ENCODE data around the gene FKBP11.

The FKBP11 gene

GRCh38 chr12:48961801-48962200 is 36.5 kb upstream of the FKBP11 start:
- Histone ChIP-seq H3K36me3 (ENCODE audit: insufficient read depth, low read length) (no peaks in the 10 kb centered on the region), H3K4me2 (ENCODE audit: low read depth, low read length, poor library complexity, severe bottlenecking) (no peak overlapping the region), H3K79me2 (ENCODE audit: insufficient read depth, low read length) (peaks cover 4% of the 10 kb centered on the region), H3K9me2 (replicated peaks; ENCODE audit: low read depth, low read length) (no peaks in the 10 kb centered on the region), H3K9me3 (ENCODE audit: insufficient read depth, low read depth, low read length) (no peaks in the 10 kb centered on the region), H3K9ac (ENCODE audit: low read depth, low read length, poor library complexity, severe bottlenecking) (no peak overlapping the region), H3K27me3 (ENCODE audit: insufficient read depth, low read length, poor library complexity, severe bottlenecking) (no peaks in the 10 kb centered on the region), H4K20me1 (ENCODE audit: insufficient read depth, low read length, poor library complexity, severe bottlenecking) (no peaks in the 10 kb centered on the region), H2AFZ (ENCODE audit: low read length) (no peak overlapping the region), H3F3A (ENCODE audit: low read depth) (no peaks in the 10 kb centered on the region), H3K4me1 (ENCODE audit: insufficient read depth, low read length, poor library complexity, severe bottlenecking) (no peaks in the 10 kb centered on the region), H3K4me3 (ENCODE audit: low read length, poor library complexity, severe bottlenecking) (no peak overlapping the region)
- TF ChIP-seq EZH2phosphoT487 (IDR thresholded peaks at IDR 0.05; ENCODE audit: borderline replicate concordance) (no peak), CTCF (conservative IDR thresholded peaks at IDR 0.05; ENCODE audit: low read length) (no peak)

- H3K9ac ChIP-seq (ENCODE audit: low read depth, low read length, poor library complexity, severe bottlenecking) = no peak overlapping the region
- no peaks in the 10 kb centered on the region for H3K4me1 ChIP-seq (ENCODE audit: insufficient read depth, low read length, poor library complexity, severe bottlenecking)
- H3K4me2 ChIP-seq (ENCODE audit: low read depth, low read length, poor library complexity, severe bottlenecking) = no peak overlapping the region
- peaks cover 9% of the 10 kb centered on the region for H3K79me2 ChIP-seq (ENCODE audit: insufficient read depth, low read length)
- no peaks in the 10 kb centered on the region for H3K9me2 ChIP-seq (replicated peaks; ENCODE audit: low read depth, low read length)
- H3K27me3 ChIP-seq (ENCODE audit: insufficient read depth, low read length, poor library complexity, severe bottlenecking) = no peaks in the 10 kb centered on the region
- no peak overlapping the region for H3K4me3 ChIP-seq (ENCODE audit: low read length, poor library complexity, severe bottlenecking)
- H3K9me3 ChIP-seq (ENCODE audit: insufficient read depth, low read depth, low read length) = no peaks in the 10 kb centered on the region
- H2AFZ ChIP-seq (ENCODE audit: low read length) = no peak overlapping the region
- TF ChIP-seq CTCF (conservative IDR thresholded peaks at IDR 0.05; ENCODE audit: low read length) (no peak), EZH2phosphoT487 (IDR thresholded peaks at IDR 0.05; ENCODE audit: borderline replicate concordance) (no peak)
- no peaks in the 10 kb centered on the region for H4K20me1 ChIP-seq (ENCODE audit: insufficient read depth, low read length, poor library complexity, severe bottlenecking)
- no peaks in the 10 kb centered on the region for H3F3A ChIP-seq (ENCODE audit: low read depth)
- no peaks in the 10 kb centered on the region for H3K36me3 ChIP-seq (ENCODE audit: insufficient read depth, low read length)
Measured at GRCh38 chr12:48961331-48961730, 36.0 kb upstream of the FKBP11 start.

GRCh38 chr12:48960834-48961233 is 35.5 kb upstream of the FKBP11 start:
- Histone ChIP-seq H4K20me1 (ENCODE audit: insufficient read depth, low read length, poor library complexity, severe bottlenecking) (peaks cover 4% of the 10 kb centered on the region), H3K4me2 (ENCODE audit: low read depth, low read length, poor library complexity, severe bottlenecking) (no peak overlapping the region), H3F3A (ENCODE audit: low read depth) (no peaks in the 10 kb centered on the region), H3K9me2 (replicated peaks; ENCODE audit: low read depth, low read length) (no peaks in the 10 kb centered on the region), H2AFZ (ENCODE audit: low read length) (no peak overlapping the region), H3K36me3 (ENCODE audit: insufficient read depth, low read length) (no peaks in the 10 kb centered on the region), H3K9ac (ENCODE audit: low read depth, low read length, poor library complexity, severe bottlenecking) (no peak overlapping the region), H3K9me3 (ENCODE audit: insufficient read depth, low read depth, low read length) (no peaks in the 10 kb centered on the region), H3K4me1 (ENCODE audit: insufficient read depth, low read length, poor library complexity, severe bottlenecking) (peaks cover 4% of the 10 kb centered on the region), H3K27me3 (ENCODE audit: insufficient read depth, low read length, poor library complexity, severe bottlenecking) (no peaks in the 10 kb centered on the region), H3K4me3 (ENCODE audit: low read length, poor library complexity, severe bottlenecking) (no peak overlapping the region), H3K79me2 (ENCODE audit: insufficient read depth, low read length) (peaks cover 14% of the 10 kb centered on the region)
- no peak for TF ChIP-seq EZH2phosphoT487 (IDR thresholded peaks at IDR 0.05; ENCODE audit: borderline replicate concordance)
- no peak for TF ChIP-seq CTCF (conservative IDR thresholded peaks at IDR 0.05; ENCODE audit: low read length)

Data from Loucy (cell line).